CD1c-positive myeloid dendritic cell (primary cell): Measurements from ENCODE around the gene HK1.

Experiments used
- DNase-seq: peaks from one replicate; pipeline ENCODE4 v3.0.0-alpha.2; 2016; ENCODE audit errors: extremely low spot score

The HK1 gene

GRCh38 chr10:69403519-69403918 lies 125.2 kb downstream of the HK1 start:
- peak; percentile 66 for DNase-seq

DNA sequence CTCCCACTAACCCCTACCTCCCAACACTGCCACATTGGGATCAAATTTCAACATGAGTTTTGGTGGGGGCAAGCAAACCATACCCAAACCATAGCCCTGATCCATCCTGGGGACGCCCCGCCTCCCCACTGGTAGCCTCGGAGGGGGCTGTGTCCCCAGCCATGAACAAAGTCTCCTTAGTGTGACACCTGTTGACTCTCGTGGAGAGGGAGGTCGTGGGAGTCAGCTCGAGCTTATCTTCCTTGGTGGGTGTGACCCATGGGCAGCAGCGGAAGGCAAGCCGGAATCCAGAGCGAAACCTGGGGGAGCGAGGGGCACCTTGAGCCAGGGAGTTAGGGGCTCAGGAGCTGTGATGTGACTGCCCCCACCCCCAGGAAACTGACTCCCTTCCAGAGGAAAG lies 126.5 kb downstream of the HK1 start:
- DNase-seq = no peak

DNA sequence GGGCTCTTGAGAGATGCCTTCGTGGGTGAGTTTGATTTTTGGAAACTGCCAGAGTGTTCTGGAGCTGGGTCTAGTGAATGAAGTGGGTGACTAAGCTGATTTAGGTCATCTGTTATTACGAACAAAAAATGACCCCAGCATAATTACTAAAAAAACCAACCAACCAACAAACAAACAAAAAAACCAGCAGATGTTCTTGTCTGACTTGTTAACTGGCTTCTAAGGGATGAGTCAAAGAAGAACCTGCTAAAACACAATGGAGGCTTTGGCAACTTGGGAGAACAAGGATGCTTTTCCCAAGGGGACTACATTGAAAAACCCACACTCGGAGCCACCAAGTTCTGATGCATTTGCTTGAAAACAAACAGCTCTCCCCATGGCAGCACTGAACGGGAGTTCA lies 126.9 kb downstream of the HK1 start:
- no peak for DNase-seq

- DNase-seq = no peak
Observed at GRCh38 chr10:69406302-69406811, 128.1 kb downstream of the HK1 start.

DNA sequence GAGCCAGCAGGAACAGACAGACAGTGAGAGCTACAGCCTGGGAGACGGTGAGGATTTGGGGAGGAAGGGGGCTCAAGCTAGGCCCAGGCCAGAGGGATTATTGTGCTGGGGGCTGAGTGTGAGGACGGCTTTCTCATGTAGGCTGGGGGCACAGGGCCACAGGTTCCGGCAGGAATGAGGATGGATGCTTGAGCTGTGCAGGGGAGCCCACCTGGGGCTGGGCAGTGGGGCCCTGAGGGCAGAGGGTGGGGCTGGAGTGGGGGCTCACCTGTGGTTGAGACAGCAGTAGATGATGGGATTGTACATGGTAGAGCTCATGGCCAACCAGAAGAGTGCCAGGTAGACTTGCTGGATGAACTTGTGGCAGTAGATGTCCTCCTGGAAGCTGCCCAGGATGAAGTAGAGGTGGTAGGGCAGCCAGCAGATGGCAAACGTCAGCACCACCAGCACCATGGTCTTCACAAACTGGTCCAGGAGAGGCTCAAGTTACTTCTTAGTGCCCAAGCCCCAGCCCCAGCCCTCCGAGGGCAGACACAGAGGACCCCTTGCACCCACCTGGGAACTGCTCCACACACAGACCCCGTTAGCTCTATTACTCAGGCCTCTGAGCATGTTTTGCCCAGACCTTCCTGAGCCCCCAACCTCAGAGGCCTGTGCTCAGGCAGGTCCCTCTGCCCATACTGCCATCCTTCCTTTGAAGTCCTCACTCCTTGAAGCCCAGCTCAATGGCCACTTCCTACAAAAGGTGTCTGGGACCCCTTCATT lies 128.7 kb downstream of the HK1 start:
- DNase-seq = no peak

GRCh38 chr10:69407621-69408301 lies 129.5 kb downstream of the HK1 start:
- no peak for DNase-seq

- DNase-seq = peak; percentile 95
Observed at GRCh38 chr10:69408318-69409175, 130.3 kb downstream of the HK1 start.

- no peak for DNase-seq
Observed at GRCh38 chr10:69409176-69409495, 130.8 kb downstream of the HK1 start.

- DNase-seq = peak; percentile 82
Observed at GRCh38 chr10:69409968-69410367, 131.7 kb downstream of the HK1 start.

DNA sequence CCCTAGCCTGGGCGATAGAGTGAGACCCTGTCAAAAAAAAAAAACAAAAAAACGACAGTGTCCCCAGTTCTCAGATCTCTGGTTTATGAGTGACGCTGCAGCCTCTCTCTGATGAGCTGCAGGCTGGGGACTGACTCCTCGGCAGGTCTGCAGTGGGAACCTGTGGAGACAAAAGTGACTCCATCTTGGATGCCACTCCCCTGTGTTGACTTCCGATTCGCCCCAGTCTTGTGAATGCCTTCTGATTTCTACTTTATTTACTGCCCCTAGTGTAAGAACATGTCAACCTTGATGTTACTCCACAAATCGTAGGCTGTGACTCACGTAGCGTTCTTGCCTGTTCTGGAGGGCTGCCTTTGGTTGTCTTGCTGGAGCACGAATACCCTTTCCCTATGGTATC lies 132.2 kb downstream of the HK1 start:
- DNase-seq = no peak

- DNase-seq = no peak
Observed at GRCh38 chr10:69411476-69411875, 133.2 kb downstream of the HK1 start.

DNA sequence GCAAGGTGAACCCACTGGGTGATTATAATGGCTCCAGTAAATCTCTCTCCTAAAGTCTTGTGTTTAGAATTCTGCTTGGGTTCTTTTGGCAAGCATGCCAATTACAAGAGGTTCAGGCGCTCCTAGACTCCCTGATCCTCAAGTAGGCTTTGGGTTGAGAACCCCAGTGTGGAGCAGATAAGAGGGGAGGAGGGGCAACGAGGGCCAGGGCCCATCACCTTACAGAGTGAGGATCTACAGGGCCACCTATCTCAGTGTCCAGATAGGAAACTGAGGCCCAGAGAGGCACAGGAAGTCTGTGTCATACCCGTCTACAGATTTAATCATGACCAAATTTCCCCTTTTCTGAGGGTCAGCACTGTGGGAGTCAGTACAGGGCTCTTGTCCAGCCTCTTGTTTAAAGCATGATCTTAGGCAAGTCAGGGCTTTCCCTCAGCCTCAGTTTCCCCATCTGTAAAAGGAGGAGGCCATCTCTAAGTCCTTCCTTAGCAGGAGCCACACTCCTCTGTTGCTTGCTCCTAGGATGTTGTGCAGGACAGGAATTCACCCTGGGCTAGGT lies 134.0 kb downstream of the HK1 start:
- DNase-seq = no peak

- peak; percentile 39 for DNase-seq
Observed at GRCh38 chr10:69413221-69413865, 135.0 kb downstream of the HK1 start.

DNA sequence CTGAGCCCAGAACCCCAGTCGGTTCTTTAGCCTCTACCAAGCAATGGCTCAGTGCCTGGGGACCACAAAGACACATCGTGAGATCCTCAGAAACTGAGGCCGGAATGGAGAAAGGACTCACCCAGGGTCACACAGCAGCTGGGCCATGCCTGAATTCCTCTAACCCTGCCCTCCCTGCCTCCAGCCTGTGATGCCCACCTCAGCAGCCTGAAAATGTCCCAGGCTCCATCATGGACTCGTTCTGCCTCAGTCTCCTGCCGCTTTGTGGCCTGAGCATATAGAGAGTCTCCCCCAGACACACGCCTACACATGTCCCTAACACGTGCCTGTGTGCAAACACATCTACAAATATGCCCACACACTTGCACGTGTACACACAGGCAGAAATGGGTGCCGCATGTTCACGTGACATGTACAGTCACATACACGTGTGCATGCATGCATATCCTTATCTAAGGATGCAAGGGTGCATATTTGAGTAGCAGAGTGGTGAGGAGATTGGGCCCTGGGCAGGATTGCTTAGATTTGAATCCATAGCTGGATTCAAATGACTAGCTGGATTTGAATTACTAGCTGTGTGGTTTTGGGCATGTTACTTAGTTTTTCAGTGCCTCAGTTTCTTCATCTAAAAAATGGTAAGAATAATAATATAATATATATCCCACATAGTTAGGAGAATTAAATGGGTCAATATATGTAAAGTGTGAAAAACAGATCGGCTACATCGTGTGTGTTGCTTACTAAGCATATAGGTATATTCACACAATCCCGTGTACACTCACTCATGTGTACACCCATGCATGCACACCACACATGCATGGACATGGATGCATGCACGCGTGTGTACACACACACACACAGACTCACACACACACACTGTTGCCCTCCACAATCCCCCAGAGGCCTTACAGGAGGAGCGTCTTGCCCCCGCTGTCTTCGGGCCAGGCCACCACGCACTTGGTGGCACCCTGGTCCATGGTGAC lies 136.0 kb downstream of the HK1 start:
- no peak for DNase-seq

DNA sequence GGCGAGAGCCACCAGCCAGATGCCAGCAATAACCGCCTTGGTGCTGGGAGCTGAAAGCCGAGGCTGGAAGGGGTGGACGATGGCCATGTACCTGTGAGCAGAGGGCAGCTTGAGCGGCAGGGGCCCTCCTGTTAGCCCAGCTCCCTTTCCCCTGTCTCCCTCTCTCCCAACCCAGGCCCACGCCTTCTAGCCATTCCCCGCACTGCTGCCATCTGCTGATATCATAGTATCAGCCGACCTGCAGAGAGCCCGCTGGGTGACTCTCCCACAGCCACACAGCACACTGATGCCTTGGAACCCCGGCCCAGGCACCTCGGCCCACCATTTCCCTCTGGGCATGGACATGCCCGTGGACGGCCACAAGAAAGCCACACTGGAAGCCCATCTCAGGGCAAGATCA lies 136.8 kb downstream of the HK1 start:
- DNase-seq = no peak

DNA sequence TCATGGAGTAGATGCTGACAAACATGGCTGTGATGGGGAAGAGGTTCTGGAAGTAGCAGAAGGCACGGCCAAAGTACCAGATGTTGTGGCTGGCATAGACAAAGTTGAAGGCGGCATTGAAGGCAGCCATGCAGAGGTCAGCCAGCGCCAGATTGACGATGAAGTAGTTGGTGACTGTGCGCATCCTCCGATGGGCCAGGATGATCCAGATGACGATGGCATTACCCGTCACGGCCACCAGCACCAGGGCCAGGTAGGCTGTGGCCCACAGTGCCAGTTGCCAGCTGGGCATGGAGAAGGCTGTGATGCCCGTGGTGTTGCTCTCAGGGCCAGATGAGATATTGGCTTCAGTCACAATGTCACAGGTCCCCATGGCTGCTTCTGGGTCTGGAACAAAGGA lies 137.7 kb downstream of the HK1 start:
- no peak for DNase-seq

- no peak for DNase-seq
Observed at GRCh38 chr10:69416695-69417094, 138.4 kb downstream of the HK1 start, which contains the start of gene TACR2. Gene TACR2, minus strand, starts transcription at chr10:69416918. Its CDS starts 595 bp downstream, at chr10:69416323.

- no peak for DNase-seq
Observed at GRCh38 chr10:69417542-69417941, 139.2 kb downstream of the HK1 start.

GRCh38 chr10:69418052-69418752 lies 139.9 kb downstream of the HK1 start:
- DNase-seq = no peak
